ENCODE results near the gene MRPS12.
A peak's percentile ranks its signal among the peaks of the same experiment; 100 is the strongest.

The MRPS12 gene

DNA sequence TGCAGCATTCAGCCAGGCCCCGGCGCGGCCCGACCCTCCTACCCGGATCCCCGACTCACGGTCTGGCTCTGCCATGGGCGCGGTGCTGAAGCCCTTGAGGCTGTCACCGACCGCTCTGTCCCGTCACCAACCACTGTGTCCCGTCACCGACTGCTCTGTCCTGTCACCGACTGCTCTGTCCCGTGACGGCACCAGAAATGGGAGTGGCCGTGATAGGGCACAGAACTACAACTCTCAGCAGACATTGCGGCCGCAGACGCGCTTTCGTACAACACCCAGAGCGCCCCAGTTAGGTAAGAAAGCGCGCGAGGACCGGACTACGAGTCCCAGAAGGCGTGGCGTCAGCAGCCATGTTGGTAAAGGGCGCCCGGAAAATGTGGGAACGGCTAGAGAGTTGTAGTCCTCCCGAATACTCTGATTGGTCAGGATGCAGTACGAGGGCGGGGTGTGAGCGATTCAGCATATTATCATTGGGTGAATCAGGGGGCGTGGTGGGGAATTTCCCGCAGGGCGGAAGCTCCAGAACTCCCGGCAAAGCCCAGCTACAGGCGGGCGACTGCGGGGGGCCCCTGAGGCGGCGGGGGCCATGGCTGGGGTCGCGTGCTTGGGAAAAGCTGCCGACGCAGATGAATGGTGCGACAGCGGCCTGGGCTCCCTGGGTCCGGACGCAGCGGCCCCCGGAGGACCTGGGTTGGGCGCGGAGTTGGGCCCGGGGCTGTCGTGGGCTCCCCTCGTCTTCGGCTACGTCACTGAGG is 31.1 kb upstream of the MRPS12 start, which contains the start of the genes NFKBIB and SIRT2:
Gene NFKBIB (plus strand): TSS at position 523 of the 755 bp plus-strand sequence. CDS start 64 bp downstream, at position 587.
Gene SIRT2 (minus strand): TSS at position 172 of the 755 bp plus-strand sequence. CDS start 97 bp downstream, at position 75.
- H3K4me1 ChIP-seq (ENCODE audit: control insufficient read depth, insufficient read depth, low read length), result peaks cover 14% of the 10 kb centered on the region
- H3K9ac ChIP-seq (ENCODE audit: low read depth, low read length), result peak within 1 kb of the TSS; percentile 87
- H3K27me3 ChIP-seq (ENCODE audit: control insufficient read depth, insufficient read depth, low read length), result no peaks in the 10 kb centered on the region
- H3K4me3 ChIP-seq (ENCODE audit: low read length), result peak within 1 kb of the TSS; percentile 84
- H3K4me2 ChIP-seq (ENCODE audit: low read length), result peak within 1 kb of the TSS; percentile 96
- no peaks in the 10 kb centered on the region for H3K9me3 ChIP-seq (replicated peaks; ENCODE audit: low read length)
- peaks cover 3% of the 10 kb centered on the region for H3K36me3 ChIP-seq (ENCODE audit: insufficient read depth, low read length)

DNA sequence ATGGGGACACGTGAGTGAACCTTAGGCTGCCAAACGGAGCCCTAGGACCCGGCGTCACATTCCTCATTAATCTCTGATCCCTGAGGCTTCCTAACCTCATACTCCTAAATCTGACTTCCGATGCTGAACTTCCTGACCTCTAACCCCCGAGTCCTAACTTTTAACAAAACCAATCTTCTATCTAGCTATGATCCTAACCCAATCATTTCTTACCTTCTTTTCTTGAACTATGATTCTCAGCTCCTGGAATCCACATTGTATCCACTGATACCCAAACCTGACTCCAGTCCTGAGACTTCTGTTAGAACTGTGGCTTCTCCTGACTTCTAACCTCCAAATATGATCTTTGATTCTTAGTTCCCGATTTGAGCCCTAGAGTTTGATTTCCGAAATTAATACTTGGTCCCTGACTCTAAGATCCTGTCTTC is 30.5 kb upstream of the MRPS12 start:
- Histone ChIP-seq H3K9me3 (replicated peaks; ENCODE audit: low read length) (no peaks in the 10 kb centered on the region), H3K4me1 (ENCODE audit: control insufficient read depth, insufficient read depth, low read length) (peaks cover 14% of the 10 kb centered on the region), H3K27me3 (ENCODE audit: control insufficient read depth, insufficient read depth, low read length) (no peaks in the 10 kb centered on the region), H3K4me2 (ENCODE audit: low read length) (peak overlapping the region; percentile 96), H3K36me3 (ENCODE audit: insufficient read depth, low read length) (peaks cover 8% of the 10 kb centered on the region), H3K9ac (ENCODE audit: low read depth, low read length) (peak overlapping the region; percentile 87), H3K4me3 (ENCODE audit: low read length) (peak overlapping the region; percentile 84)

DNA sequence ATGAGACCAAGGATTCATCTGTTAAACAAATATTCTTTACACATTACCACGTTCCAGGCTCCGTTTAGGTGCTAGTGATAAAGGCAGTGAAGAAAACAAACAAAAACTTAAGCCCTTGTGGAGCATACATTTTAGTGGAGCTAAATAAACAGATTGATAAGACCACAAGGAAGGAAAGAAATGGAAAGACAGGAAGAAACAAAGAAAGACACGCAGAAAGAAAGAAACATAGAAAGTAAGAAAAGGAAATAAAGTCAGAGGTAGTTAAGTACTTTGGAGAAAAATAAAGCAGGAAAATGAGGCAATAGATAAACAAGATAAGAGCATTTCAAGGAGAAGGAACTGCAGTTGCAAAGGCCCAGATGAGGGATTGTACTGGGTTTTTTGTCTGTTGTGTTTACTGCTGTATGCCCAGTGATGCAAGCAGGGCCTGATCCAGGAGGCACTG is 30.0 kb upstream of the MRPS12 start:
- Histone ChIP-seq H3K27me3 (ENCODE audit: control insufficient read depth, insufficient read depth, low read length) (no peaks in the 10 kb centered on the region), H3K36me3 (ENCODE audit: insufficient read depth, low read length) (peaks cover 11% of the 10 kb centered on the region), H3K9ac (ENCODE audit: low read depth, low read length) (peak overlapping the region; percentile 87), H3K9me3 (replicated peaks; ENCODE audit: low read length) (no peaks in the 10 kb centered on the region), H3K4me2 (ENCODE audit: low read length) (peak overlapping the region; percentile 96), H3K4me3 (ENCODE audit: low read length) (peak overlapping the region; percentile 84), H3K4me1 (ENCODE audit: control insufficient read depth, insufficient read depth, low read length) (peaks cover 14% of the 10 kb centered on the region)

DNA sequence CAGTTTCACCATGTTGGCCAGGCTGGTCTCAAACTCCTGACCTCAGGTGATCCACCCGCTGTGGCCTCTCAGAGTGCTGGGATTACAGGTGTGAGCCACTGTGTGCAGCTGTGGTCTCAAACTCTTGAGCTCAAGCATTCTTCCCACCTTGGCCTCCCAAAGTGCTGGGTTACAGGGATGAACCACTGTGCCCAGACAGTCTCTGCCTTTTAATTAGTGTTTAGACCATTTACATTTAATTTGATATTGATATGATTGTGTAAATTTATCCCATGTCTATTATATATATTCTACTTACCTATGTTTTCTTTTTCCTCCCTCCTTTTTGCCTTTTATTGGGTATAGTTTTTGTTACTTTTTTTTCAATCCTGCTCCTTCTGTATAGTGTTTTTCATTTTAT is 29.1 kb upstream of the MRPS12 start:
- H3K9ac ChIP-seq (ENCODE audit: low read depth, low read length), result no peak overlapping the region
- H3K27me3 ChIP-seq (ENCODE audit: control insufficient read depth, insufficient read depth, low read length), result no peaks in the 10 kb centered on the region
- peaks cover 14% of the 10 kb centered on the region for H3K4me1 ChIP-seq (ENCODE audit: control insufficient read depth, insufficient read depth, low read length)
- no peak overlapping the region for H3K4me3 ChIP-seq (ENCODE audit: low read length)
- peaks cover 12% of the 10 kb centered on the region for H3K36me3 ChIP-seq (ENCODE audit: insufficient read depth, low read length)
- no peak overlapping the region for H3K4me2 ChIP-seq (ENCODE audit: low read length)
- H3K9me3 ChIP-seq (replicated peaks; ENCODE audit: low read length), result no peaks in the 10 kb centered on the region

DNA sequence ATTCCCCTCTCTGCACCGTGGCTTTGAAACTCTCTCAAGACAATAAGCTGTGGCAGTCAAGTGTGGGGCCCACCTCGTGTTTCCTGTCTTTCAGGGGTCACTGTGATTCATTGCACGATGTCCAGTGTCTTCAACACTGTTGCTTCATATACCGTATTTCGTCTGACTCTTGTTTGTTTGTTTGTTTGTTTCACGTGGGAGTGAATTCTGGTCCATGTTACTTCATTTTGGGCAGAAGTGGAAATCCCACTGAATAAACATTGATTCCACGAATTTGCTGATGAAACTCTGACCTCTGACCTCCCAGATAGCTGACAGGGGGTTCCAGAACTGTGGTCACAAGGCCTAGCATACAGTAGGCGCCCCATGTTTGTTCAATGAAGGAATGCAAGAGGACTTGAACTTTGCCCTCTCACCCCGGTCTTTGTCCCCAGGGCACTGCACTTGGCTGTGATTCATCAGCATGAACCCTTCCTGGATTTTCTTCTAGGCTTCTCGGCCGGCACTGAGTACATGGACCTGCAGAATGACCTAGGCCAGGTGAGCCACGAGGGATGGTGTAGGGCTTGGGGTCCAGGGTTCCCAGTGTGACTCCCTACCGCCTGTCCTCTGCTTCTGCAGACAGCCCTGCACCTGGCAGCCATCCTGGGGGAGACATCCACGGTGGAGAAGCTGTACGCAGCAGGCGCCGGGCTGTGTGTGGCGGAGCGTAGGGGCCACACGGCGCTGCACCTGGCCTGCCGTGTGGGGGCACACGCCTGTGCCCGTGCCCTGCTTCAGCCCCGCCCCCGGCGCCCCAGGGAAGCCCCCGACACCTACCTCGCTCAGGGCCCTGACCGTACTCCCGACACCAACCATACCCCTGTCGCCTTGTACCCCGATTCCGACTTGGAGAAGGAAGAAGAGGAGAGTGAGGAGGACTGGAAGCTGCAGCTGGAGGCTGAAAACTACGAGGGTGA is 25.9 kb upstream of the MRPS12 start:
- no peak overlapping the region for H3K9ac ChIP-seq (ENCODE audit: low read depth, low read length)
- no peaks in the 10 kb centered on the region for H3K27me3 ChIP-seq (ENCODE audit: control insufficient read depth, insufficient read depth, low read length)
- H3K4me3 ChIP-seq (ENCODE audit: low read length), result no peak overlapping the region
- no peak overlapping the region for H3K4me2 ChIP-seq (ENCODE audit: low read length)
- H3K9me3 ChIP-seq (replicated peaks; ENCODE audit: low read length), result no peaks in the 10 kb centered on the region
- peaks cover 3% of the 10 kb centered on the region for H3K4me1 ChIP-seq (ENCODE audit: control insufficient read depth, insufficient read depth, low read length)
- peaks cover 25% of the 10 kb centered on the region for H3K36me3 ChIP-seq (ENCODE audit: insufficient read depth, low read length)

DNA sequence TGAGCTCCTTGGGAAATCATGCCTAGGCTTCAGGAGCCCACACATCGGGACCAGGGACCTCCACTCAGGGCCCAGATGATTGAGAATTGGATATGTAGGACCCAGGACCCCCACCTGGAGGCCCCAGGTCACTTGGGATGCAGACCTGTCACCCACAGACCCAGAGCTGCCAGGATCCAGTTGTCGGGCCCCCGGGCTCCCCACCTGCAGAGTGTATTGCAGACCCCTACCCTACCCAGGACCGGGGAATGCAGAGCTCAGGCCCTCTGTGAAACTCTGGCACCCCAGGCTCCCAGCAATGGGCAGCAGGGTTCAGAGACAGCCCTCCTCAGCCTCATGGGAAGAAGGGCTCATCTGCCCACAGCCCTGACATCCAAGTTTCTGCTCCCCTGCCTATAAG is 25.1 kb upstream of the MRPS12 start:
- Histone ChIP-seq H3K27me3 (ENCODE audit: control insufficient read depth, insufficient read depth, low read length) (no peaks in the 10 kb centered on the region), H3K9ac (ENCODE audit: low read depth, low read length) (no peak overlapping the region), H3K4me1 (ENCODE audit: control insufficient read depth, insufficient read depth, low read length) (peaks cover 3% of the 10 kb centered on the region), H3K4me2 (ENCODE audit: low read length) (no peak overlapping the region), H3K4me3 (ENCODE audit: low read length) (no peak overlapping the region), H3K36me3 (ENCODE audit: insufficient read depth, low read length) (peaks cover 25% of the 10 kb centered on the region), H3K9me3 (replicated peaks; ENCODE audit: low read length) (no peaks in the 10 kb centered on the region)

DNA sequence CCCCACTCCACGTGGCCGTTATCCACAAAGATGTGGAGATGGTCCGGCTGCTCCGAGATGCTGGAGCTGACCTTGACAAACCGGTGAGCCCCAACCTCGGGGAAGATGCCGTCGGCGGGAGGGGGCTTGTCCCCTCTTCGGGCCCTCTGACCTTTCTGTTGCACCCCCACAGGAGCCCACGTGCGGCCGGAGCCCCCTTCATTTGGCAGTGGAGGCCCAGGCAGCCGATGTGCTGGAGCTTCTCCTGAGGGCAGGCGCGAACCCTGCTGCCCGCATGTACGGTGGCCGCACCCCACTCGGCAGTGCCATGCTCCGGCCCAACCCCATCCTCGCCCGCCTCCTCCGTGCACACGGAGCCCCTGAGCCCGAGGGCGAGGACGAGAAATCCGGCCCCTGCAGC is 23.5 kb upstream of the MRPS12 start:
- no peaks in the 10 kb centered on the region for H3K4me1 ChIP-seq (ENCODE audit: control insufficient read depth, insufficient read depth, low read length)
- no peaks in the 10 kb centered on the region for H3K9me3 ChIP-seq (replicated peaks; ENCODE audit: low read length)
- no peak overlapping the region for H3K9ac ChIP-seq (ENCODE audit: low read depth, low read length)
- H3K27me3 ChIP-seq (ENCODE audit: control insufficient read depth, insufficient read depth, low read length), result no peaks in the 10 kb centered on the region
- H3K36me3 ChIP-seq (ENCODE audit: insufficient read depth, low read length), result peaks cover 25% of the 10 kb centered on the region
- H3K4me2 ChIP-seq (ENCODE audit: low read length), result no peak overlapping the region
- H3K4me3 ChIP-seq (ENCODE audit: low read length), result no peak overlapping the region

DNA sequence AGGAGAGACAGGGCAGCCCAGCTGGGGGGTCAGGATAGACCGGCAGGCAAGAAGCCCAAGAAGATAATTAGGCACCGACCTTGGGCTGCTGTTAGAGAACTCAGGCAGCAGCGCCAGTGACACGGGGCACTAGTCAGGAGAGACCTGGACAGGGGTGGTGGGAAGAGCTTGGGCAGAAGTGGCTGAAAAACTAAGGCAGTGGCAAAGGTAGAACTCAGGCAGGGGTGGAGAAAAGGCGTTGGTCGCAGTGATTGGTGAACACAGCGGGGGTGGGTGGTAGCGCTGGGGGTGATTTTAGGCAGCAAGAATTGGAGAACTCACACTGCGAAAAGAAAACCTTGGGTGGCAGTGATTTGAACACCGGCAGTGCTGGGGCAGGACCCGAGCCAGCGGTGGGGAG is 23.1 kb upstream of the MRPS12 start:
- H3K36me3 ChIP-seq (ENCODE audit: insufficient read depth, low read length), result peaks cover 25% of the 10 kb centered on the region
- H3K27me3 ChIP-seq (ENCODE audit: control insufficient read depth, insufficient read depth, low read length), result no peaks in the 10 kb centered on the region
- H3K9ac ChIP-seq (ENCODE audit: low read depth, low read length), result no peak overlapping the region
- no peaks in the 10 kb centered on the region for H3K4me1 ChIP-seq (ENCODE audit: control insufficient read depth, insufficient read depth, low read length)
- H3K9me3 ChIP-seq (replicated peaks; ENCODE audit: low read length), result no peaks in the 10 kb centered on the region
- no peak overlapping the region for H3K4me2 ChIP-seq (ENCODE audit: low read length)
- no peak overlapping the region for H3K4me3 ChIP-seq (ENCODE audit: low read length)

DNA sequence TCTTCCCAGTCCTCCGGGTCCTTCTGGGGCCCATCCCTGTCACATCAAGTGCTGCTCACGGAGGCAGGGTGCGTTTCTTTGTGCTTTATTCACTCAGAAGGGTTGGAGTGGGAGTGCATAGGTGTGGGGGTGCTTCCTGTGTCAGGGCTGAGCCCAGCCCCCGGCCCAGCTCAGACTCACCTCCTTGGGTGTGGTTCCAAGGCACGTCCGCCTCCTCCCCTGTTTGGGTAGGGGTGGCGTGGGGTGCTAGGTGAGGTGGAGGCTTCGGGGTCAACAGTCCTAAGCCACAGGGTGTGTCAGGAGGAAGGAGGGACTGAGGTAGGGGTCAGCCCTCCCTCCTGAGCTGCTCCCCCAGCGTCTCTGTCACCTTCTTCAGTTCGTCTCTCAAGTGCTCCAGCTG is 21.8 kb upstream of the MRPS12 start:
- no peak overlapping the region for H3K9ac ChIP-seq (ENCODE audit: low read depth, low read length)
- H3K4me2 ChIP-seq (ENCODE audit: low read length), result no peak overlapping the region
- H3K36me3 ChIP-seq (ENCODE audit: insufficient read depth, low read length), result peaks cover 25% of the 10 kb centered on the region
- H3K4me3 ChIP-seq (ENCODE audit: low read length), result no peak overlapping the region
- H3K27me3 ChIP-seq (ENCODE audit: control insufficient read depth, insufficient read depth, low read length), result no peaks in the 10 kb centered on the region
- H3K4me1 ChIP-seq (ENCODE audit: control insufficient read depth, insufficient read depth, low read length), result peaks cover 4% of the 10 kb centered on the region
- no peaks in the 10 kb centered on the region for H3K9me3 ChIP-seq (replicated peaks; ENCODE audit: low read length)

DNA sequence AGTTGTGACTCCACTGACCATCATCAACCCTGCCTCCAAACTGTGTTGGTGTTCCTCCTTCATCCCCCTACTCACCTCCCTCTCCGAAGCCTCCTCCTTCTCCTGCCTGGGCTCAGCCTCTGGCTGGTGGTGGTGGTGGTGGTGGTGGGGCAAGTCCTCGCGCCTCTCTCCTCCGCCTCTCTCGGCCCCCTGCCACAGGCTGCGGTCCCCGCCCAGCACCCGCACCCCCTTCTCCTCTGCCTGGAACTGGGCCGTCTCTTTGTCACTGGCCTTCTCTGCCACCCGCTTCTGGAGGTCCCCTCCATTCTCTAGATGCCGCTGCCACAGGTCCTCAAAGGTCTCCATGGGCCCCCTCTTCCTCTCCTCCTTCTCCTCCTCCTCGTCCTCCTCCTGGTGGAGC is 20.3 kb upstream of the MRPS12 start:
- Histone ChIP-seq H3K9ac (ENCODE audit: low read depth, low read length) (no peak overlapping the region), H3K4me3 (ENCODE audit: low read length) (no peak overlapping the region), H3K36me3 (ENCODE audit: insufficient read depth, low read length) (peaks cover 17% of the 10 kb centered on the region), H3K27me3 (ENCODE audit: control insufficient read depth, insufficient read depth, low read length) (no peaks in the 10 kb centered on the region), H3K9me3 (replicated peaks; ENCODE audit: low read length) (no peaks in the 10 kb centered on the region), H3K4me2 (ENCODE audit: low read length) (no peak overlapping the region), H3K4me1 (ENCODE audit: control insufficient read depth, insufficient read depth, low read length) (peaks cover 4% of the 10 kb centered on the region)

DNA sequence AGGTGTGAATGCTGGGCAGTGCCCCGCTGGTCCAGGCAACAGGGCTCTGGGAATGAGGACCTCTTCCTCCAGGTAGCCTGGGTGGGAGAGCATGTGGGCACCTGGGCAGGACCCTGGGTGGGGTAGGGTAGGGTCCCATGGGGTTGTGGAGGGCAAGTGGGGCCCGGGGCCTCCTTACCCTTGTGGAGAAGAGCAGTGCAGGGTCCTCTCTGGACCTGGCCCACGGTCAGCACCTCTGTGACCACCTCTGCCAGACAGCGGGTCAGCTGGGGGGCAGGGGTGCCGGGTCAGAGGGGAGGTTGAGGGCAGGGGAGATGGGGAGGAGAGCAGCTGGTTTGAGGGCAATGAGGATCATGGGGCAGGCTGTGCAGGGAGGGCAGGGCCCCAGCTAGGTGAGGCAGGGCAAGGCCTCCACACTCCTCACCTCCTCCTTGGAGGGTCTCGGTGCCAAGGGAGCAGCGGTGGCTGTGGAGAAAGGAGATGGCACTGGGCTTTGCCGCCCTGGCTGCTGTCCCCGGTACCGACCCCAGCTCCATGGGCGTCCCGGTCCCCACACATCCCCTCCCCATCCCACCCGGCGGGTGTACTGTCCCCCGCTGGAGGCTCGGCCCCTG is 19.2 kb upstream of the MRPS12 start:
- Histone ChIP-seq H3K9ac (ENCODE audit: low read depth, low read length) (no peak overlapping the region), H3K27me3 (ENCODE audit: control insufficient read depth, insufficient read depth, low read length) (no peaks in the 10 kb centered on the region), H3K4me2 (ENCODE audit: low read length) (no peak overlapping the region), H3K4me1 (ENCODE audit: control insufficient read depth, insufficient read depth, low read length) (peaks cover 4% of the 10 kb centered on the region), H3K36me3 (ENCODE audit: insufficient read depth, low read length) (peaks cover 14% of the 10 kb centered on the region), H3K9me3 (replicated peaks; ENCODE audit: low read length) (no peaks in the 10 kb centered on the region), H3K4me3 (ENCODE audit: low read length) (no peak overlapping the region)

All from skeletal muscle satellite cell (primary cell).